GM12865 (cell line): ENCODE data around the gene ELF1.
A peak's percentile ranks its signal among the peaks of the same experiment; 100 is the strongest.
"Not testable (repeated sequence)": the region's sequence is repeated elsewhere in the genome, so short reads cannot be mapped to it uniquely, and the experiment has no call there.

Experiments used
- DNase-seq: peaks from one replicate; pipeline ENCODE4 v3.0.0; 2010; ENCODE audit warnings: low read depth
- H3K4me3 ChIP-seq: 2 replicates; pipeline ENCODE4 v1.5.1; 2011; ENCODE audit warnings: mild to moderate bottlenecking, low read depth, low read length, control low read depth
- CTCF ChIP-seq: IDR thresholded peaks from 2 replicates; pipeline ENCODE4 v1.5.1; 2011; ENCODE audit warnings: low read length, control low read depth, low read depth, inconsistent platforms; ENCODE audit not compliant: insufficient read depth; ENCODE audit errors: missing control alignments

ELF1 gene

GRCh38 chr13:40941581-40941980, 77.5 kb downstream of the ELF1 start:
- TF ChIP-seq CTCF: no peak
- no peak overlapping the region for H3K4me3 ChIP-seq
- DNase-seq: no peak

- H3K4me3 ChIP-seq: no peak overlapping the region
- no peak for DNase-seq
- TF ChIP-seq CTCF: no peak
Measured at GRCh38 chr13:40940841-40941240, 78.3 kb downstream of the ELF1 start.

GRCh38 chr13:40933508-40934204, 85.5 kb downstream of the ELF1 start:
- no peak for TF ChIP-seq CTCF
- H3K4me3 ChIP-seq: no peak overlapping the region
- DNase-seq: peak; percentile 48

GRCh38 chr13:40932252-40932651, 86.9 kb downstream of the ELF1 start:
- no peak for TF ChIP-seq CTCF
- no peak overlapping the region for H3K4me3 ChIP-seq
- no peak for DNase-seq

GRCh38 chr13:40931719-40932118, 87.4 kb downstream of the ELF1 start:
- no peak for DNase-seq
- no peak for TF ChIP-seq CTCF

GRCh38 chr13:40929883-40930282, 89.2 kb downstream of the ELF1 start:
- DNase-seq, H3K4me3 ChIP-seq: not testable (repeated sequence)

More at GRCh38 chr13:40931719-40932118, 87.4 kb downstream of the ELF1 start:
- no peak overlapping the region for H3K4me3 ChIP-seq

GRCh38 chr13:40928980-40929379, 90.1 kb downstream of the ELF1 start:
- no peak for TF ChIP-seq CTCF
- H3K4me3 ChIP-seq: no peak overlapping the region
- no peak for DNase-seq

- TF ChIP-seq CTCF: no peak
- no peak overlapping the region for H3K4me3 ChIP-seq
- DNase-seq: no peak
Measured at GRCh38 chr13:40927929-40928328, 91.2 kb downstream of the ELF1 start.
